Chondrocyte (in vitro differentiated cells): Measurements from ENCODE around the gene ZFP64. TPM values are rescaled to one million over a fixed set of nuclear protein-coding genes. Genes with fewer than 3 reads are reported as not detected.

Experiments
- DNase-seq: peaks from one replicate; pipeline ENCODE4 v3.0.0; 2021; ENCODE audit warnings: mixed read lengths, low spot score
- H3K27ac Mint-ChIP-seq: one replicate; pipeline ENCODE4 v1.8.0; 2021; ENCODE audit warnings: mild to moderate bottlenecking, moderate library complexity, mixed read lengths; ENCODE audit not compliant: unreplicated experiment
- H3K27me3 Mint-ChIP-seq: 2 replicates; pipeline ENCODE4 v1.8.0; 2021; ENCODE audit warnings: low read depth, mixed read lengths
- H3K36me3 Mint-ChIP-seq: 2 replicates; pipeline ENCODE4 v1.8.0; 2021; ENCODE audit warnings: low read depth, mixed read lengths
- H3K4me1 Mint-ChIP-seq: 2 replicates; pipeline ENCODE4 v1.8.0; 2021; ENCODE audit warnings: low read depth, mild to moderate bottlenecking, mixed read lengths
- H3K4me3 Mint-ChIP-seq: one replicate; pipeline ENCODE4 v1.8.0; 2021; ENCODE audit warnings: mild to moderate bottlenecking, moderate library complexity, mixed read lengths; ENCODE audit not compliant: unreplicated experiment
- H3K9me3 Mint-ChIP-seq: 2 replicates; pipeline ENCODE4 v1.8.0; 2021; ENCODE audit warnings: low read depth, mixed read lengths
- CTCF ChIP-seq: fragments of 200-600 bp; sonication (generic); IDR thresholded peaks from 2 replicates; pipeline ENCODE4 v1.5.0; 2021; ENCODE audit warnings: antibody characterized with exemption, mild to moderate bottlenecking, moderate library complexity
- total RNA-seq: library from RNA; stranded (reverse); gene quantifications from 3 replicates; pipeline ENCODE4 v1.2.1, GENCODE V29; 2021

ZFP64 gene
- total RNA-seq, 1 donor from 2014 or later, result 26.8 TPM

- no peaks in the 10 kb centered on the region for H3K27me3 Mint-ChIP-seq
- no peak overlapping the region for H3K4me3 Mint-ChIP-seq
- no peak overlapping the region for H3K27ac Mint-ChIP-seq
- no peaks in the 10 kb centered on the region for H3K4me1 Mint-ChIP-seq
- peaks cover 24% of the 10 kb centered on the region for H3K36me3 Mint-ChIP-seq
- no peak for TF ChIP-seq CTCF
- H3K9me3 Mint-ChIP-seq, result peaks cover 6% of the 10 kb centered on the region
- no peak for DNase-seq
These were observed 25.4 kb downstream of the ZFP64 start for GRCh38 chr20:52166150-52166549.

- Mint-ChIP-seq H3K4me3 (no peak overlapping the region), H3K27ac (no peak overlapping the region), H3K4me1 (no peaks in the 10 kb centered on the region), H3K27me3 (no peaks in the 10 kb centered on the region), H3K9me3 (peaks cover 20% of the 10 kb centered on the region), H3K36me3 (peaks cover 51% of the 10 kb centered on the region)
- DNase-seq, result no peak
- TF ChIP-seq CTCF, result no peak
These were observed 30.9 kb downstream of the ZFP64 start for GRCh38 chr20:52160621-52161204.

GRCh38 chr20:52160049-52160570 is 31.5 kb downstream of the ZFP64 start:
- no peaks in the 10 kb centered on the region for H3K27me3 Mint-ChIP-seq
- peaks cover 18% of the 10 kb centered on the region for H3K9me3 Mint-ChIP-seq
- DNase-seq, result no peak
- peaks cover 47% of the 10 kb centered on the region for H3K36me3 Mint-ChIP-seq
- H3K4me3 Mint-ChIP-seq, result no peak overlapping the region
- TF ChIP-seq CTCF, result no peak
- no peak overlapping the region for H3K27ac Mint-ChIP-seq
- H3K4me1 Mint-ChIP-seq, result no peaks in the 10 kb centered on the region

- Mint-ChIP-seq H3K27ac (no peak overlapping the region), H3K4me3 (no peak overlapping the region), H3K9me3 (peaks cover 18% of the 10 kb centered on the region), H3K36me3 (peaks cover 27% of the 10 kb centered on the region), H3K4me1 (no peaks in the 10 kb centered on the region), H3K27me3 (no peaks in the 10 kb centered on the region)
- DNase-seq, result no peak
- TF ChIP-seq CTCF, result no peak
These were observed 37.0 kb downstream of the ZFP64 start for GRCh38 chr20:52154575-52154974.

GRCh38 chr20:52153896-52154295 is 37.7 kb downstream of the ZFP64 start:
- Mint-ChIP-seq H3K4me3 (no peak overlapping the region), H3K27me3 (no peaks in the 10 kb centered on the region), H3K9me3 (peaks cover 14% of the 10 kb centered on the region), H3K4me1 (no peaks in the 10 kb centered on the region), H3K36me3 (peaks cover 24% of the 10 kb centered on the region), H3K27ac (no peak overlapping the region)
- DNase-seq, result no peak
- TF ChIP-seq CTCF, result no peak
